Coronary artery (tissue), 2 donors: ENCODE measurements around the gene ZBTB20.
A peak's percentile ranks its signal among the peaks of the same experiment; 100 is the strongest.

Experiments
- DNase-seq: peaks from one replicate; pipeline ENCODE4 v3.0.0-alpha.2; 2017; ENCODE audit warnings: low spot score
- H3K27ac ChIP-seq, 2 donors: fragments of 200-600 bp; sonication (generic); one replicate each; pipeline ENCODE4 v1.5.1; 2016 to 2019
- H3K4me3 ChIP-seq: fragments of 200-600 bp; sonication (generic); 2 replicates; pipeline ENCODE4 v1.5.1; 2016; ENCODE audit warnings: mild to moderate bottlenecking, moderate library complexity
- TF ChIP-seq, protein P1 (sequence below): fragments of 200-600 bp; sonication (generic); IDR thresholded peaks from one replicate; pipeline ENCODE4 v1.5.1; 2019; ENCODE audit warnings: antibody characterized with exemption

ZBTB20 gene

DNA sequence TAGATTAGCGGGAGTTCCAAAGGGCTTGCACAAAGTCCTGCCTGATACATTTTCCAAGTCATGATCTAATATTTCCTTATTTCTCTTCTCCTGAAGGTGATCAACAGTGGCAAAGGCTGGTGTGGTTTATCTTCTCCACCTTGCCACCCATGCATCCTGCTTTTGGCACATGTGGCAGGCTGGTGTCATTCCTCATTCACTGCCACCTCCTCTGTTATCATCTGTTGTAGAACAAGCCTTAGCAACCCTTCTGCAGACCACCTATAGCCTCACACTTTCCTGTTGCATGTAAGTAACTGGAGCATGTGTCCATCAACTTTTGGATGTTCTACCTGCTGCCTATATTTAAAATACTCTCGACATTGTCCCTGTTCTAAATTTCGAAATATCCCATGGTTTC lies 294.1 kb downstream of the ZBTB20 start:
- H3K27ac ChIP-seq, result no peak overlapping the region
- no peak overlapping the region for H3K4me3 ChIP-seq
- no peak for DNase-seq
- TF ChIP-seq, protein P1, sequence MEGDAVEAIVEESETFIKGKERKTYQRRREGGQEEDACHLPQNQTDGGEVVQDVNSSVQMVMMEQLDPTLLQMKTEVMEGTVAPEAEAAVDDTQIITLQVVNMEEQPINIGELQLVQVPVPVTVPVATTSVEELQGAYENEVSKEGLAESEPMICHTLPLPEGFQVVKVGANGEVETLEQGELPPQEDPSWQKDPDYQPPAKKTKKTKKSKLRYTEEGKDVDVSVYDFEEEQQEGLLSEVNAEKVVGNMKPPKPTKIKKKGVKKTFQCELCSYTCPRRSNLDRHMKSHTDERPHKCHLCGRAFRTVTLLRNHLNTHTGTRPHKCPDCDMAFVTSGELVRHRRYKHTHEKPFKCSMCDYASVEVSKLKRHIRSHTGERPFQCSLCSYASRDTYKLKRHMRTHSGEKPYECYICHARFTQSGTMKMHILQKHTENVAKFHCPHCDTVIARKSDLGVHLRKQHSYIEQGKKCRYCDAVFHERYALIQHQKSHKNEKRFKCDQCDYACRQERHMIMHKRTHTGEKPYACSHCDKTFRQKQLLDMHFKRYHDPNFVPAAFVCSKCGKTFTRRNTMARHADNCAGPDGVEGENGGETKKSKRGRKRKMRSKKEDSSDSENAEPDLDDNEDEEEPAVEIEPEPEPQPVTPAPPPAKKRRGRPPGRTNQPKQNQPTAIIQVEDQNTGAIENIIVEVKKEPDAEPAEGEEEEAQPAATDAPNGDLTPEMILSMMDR, result no peak

DNA sequence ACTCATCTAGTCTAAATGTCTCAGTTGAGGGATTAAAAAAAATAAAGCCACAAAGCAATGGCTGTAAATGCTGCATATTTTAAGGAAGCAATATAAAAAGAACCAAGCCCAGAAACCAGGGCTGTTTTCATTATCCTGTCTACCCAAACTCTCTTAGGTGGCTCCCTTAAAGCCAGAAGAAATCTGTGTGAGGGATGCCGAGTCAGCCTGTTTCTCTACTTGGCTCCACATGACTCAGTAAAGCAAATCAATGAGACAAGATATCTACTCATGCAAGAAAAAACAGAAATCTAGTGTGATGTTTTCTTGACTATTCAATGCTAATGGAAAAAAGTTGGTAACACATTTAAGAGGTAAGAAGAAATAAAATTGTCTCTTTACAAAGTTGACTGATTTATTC lies 296.2 kb downstream of the ZBTB20 start:
- DNase-seq, result no peak
- H3K4me3 ChIP-seq, result no peak overlapping the region
- TF ChIP-seq, protein P1, result no peak
- no peak overlapping the region for H3K27ac ChIP-seq

DNA sequence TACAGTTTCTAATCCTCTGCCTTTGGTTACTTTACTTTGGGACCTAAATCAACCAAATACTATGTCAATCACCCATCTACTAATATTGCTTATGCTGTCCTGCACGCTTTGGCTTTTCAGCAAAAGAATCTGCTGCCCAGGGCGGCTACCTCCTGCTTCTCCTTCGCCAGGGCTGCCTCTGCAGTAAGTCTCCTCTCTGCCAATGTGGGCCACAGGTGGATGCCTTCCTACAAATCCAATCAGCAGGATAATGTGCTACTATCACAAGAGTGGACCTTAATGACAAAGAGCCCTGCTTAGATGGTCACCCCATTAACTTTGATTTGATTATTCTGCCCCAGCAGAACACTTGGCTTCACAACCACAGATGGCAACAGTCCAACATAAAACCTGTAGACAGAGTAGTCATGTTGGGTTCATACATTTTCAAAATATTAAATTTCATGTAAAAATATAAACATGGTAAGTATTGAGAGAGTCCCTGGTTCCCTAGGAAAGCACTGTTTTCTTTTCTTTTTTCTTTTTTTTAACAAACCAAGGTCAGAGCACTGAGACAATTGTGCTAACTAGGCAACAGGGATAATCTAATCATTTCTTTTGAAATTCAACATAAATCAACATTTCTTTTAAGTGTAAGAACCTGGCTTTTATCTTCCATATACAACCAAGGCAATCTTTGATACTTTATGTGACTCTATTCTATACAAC lies 298.3 kb downstream of the ZBTB20 start:
- TF ChIP-seq, protein P1, result no peak
- no peak overlapping the region for H3K27ac ChIP-seq
- DNase-seq, result no peak
- H3K4me3 ChIP-seq, result no peak overlapping the region

DNA sequence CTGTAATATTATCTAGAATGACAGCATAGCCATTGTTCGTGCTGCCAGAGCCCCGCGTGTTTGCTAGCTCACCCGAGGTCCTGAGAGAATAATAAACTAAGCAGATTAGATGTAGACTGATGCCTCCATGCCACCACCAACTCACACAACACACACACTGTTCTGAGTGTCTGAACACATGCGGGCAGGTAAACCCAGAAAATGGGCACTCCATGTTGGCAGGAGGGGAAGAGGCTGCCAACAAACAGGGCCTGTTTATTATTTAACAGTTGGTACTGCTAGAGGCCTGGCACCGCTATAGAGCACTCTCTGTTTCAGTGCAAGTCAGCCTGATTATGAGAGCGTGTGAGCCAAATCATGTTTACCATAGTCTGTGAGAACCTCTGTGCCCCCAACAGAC lies 299.0 kb downstream of the ZBTB20 start:
- TF ChIP-seq, protein P1, result no peak
- no peak for DNase-seq
- no peak overlapping the region for H3K4me3 ChIP-seq
- H3K27ac ChIP-seq, result peak overlapping the region in 1 of 2 donors; percentile 55

DNA sequence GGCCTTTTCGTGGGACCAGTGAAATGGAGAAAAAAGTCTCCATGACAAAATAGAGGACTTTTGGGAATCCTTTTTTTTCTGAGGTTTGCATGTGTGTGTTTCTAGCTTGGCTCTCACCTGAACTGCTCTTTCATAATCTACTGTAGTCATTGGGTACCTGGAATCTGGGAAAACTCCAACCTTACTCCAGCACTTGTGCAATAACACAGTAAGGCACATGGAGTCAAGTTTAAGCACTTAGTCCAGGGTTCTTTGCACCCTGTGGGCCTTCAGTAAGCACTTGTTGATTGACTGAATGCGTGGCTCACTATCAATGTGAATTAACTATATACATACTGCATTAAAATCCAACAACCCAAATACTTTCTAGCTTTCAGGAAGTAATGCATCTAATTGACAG lies 299.5 kb downstream of the ZBTB20 start:
- no peak for DNase-seq
- TF ChIP-seq, protein P1, result no peak
- no peak overlapping the region for H3K4me3 ChIP-seq
- H3K27ac ChIP-seq, result peak overlapping the region; percentile 55

DNA sequence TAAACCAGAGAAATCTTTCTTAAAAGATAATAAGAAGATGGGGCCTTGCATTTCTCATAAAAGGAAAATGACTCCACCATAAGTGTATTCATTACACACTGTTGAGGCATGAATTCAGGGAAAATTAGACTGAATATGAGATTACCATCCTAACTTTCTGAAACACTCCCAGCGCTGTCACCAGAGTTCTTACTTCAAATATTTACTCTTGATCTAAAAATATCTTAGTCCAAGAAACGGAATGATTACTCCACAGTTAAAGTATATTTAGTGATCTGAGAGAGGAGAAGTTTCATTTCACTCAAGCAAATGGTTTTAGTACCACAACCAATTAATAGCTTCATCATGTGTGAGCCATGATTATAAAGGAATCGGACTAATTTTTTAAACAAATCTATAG lies 300.3 kb downstream of the ZBTB20 start:
- Histone ChIP-seq H3K27ac (peak overlapping the region; percentile 26 to 55), H3K4me3 (no peak overlapping the region)
- TF ChIP-seq, protein P1, result no peak
- DNase-seq, result no peak

DNA sequence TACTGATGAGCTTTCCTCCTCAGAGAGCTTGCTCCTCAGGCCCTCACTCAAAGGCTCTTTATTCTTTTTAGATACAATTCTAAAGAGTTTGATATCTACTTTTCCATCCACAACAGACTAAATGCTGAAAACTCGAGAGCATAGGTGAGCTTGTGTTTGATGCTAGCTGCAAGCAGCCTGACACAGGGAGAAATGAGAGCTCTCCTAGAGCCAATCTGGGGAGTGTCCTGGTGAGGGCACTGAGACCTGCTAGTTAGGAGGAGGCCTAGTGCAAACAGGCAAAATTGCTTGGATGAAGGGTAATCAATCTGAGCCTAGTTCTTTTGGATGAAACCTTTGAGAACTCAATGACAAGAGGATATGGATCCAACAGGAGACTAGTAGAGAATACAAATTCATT lies 300.8 kb downstream of the ZBTB20 start:
- H3K4me3 ChIP-seq, result no peak overlapping the region
- DNase-seq, result no peak
- peak overlapping the region; percentile 26 to 55 for H3K27ac ChIP-seq
- TF ChIP-seq, protein P1, result no peak
